H9 (cell line): Measurements from ENCODE around the gene CSMD2. TPM values are rescaled to one million over a fixed set of nuclear protein-coding genes. Genes with fewer than 3 reads are reported as not detected.

Source experiments
- DNase-seq: peaks from one replicate; pipeline ENCODE4 v3.0.0-alpha.2; 2017
- H2AFZ ChIP-seq: one replicate; pipeline ENCODE4 v1.6.1; 2013; ENCODE audit warnings: mild to moderate bottlenecking, low read length, control low read depth, moderate library complexity
- H2AK5ac ChIP-seq: 2 replicates; pipeline ENCODE4 v1.6.1; 2013; ENCODE audit warnings: low read length, control low read depth, mixed read lengths; ENCODE audit not compliant: insufficient read length
- H2BK120ac ChIP-seq: one replicate; pipeline ENCODE4 v1.6.1; 2013; ENCODE audit warnings: low read depth, mild to moderate bottlenecking, low read length, control low read depth, inconsistent platforms; ENCODE audit not compliant: poor library complexity, severe bottlenecking
- H2BK12ac ChIP-seq: 2 replicates; pipeline ENCODE4 v1.6.1; 2013; ENCODE audit warnings: low read length, control low read depth, mixed read lengths, low read depth; ENCODE audit not compliant: insufficient read length
- H2BK15ac ChIP-seq: 2 replicates; pipeline ENCODE4 v1.6.1; 2013; ENCODE audit warnings: low read depth, low read length, control low read depth
- H2BK20ac ChIP-seq: one replicate; pipeline ENCODE4 v1.6.1; 2013; ENCODE audit warnings: low read depth, mild to moderate bottlenecking, low read length, control low read depth, inconsistent platforms; ENCODE audit not compliant: poor library complexity, severe bottlenecking
- H2BK5ac ChIP-seq: 2 replicates; pipeline ENCODE4 v1.6.1; 2013; ENCODE audit warnings: low read length, control low read depth, mixed read lengths; ENCODE audit not compliant: insufficient read length
- H3K14ac ChIP-seq: 2 replicates; pipeline ENCODE4 v1.6.1; 2013; ENCODE audit warnings: low read length, control low read depth; ENCODE audit not compliant: insufficient read depth
- H3K18ac ChIP-seq: 2 replicates; pipeline ENCODE4 v1.6.1; 2013; ENCODE audit warnings: low read depth, mild to moderate bottlenecking, mixed read lengths, low read length, control low read depth; ENCODE audit not compliant: insufficient read length
- H3K23ac ChIP-seq: 2 replicates; pipeline ENCODE4 v1.6.1; 2013; ENCODE audit warnings: low read length, control low read depth, mixed read lengths, low read depth; ENCODE audit not compliant: insufficient read length
- H3K23me2 ChIP-seq: 2 replicates; pipeline ENCODE4 v1.6.1; 2013; ENCODE audit warnings: low read depth, mild to moderate bottlenecking, mixed read lengths, low read length, control low read depth; ENCODE audit not compliant: insufficient read length, poor library complexity, severe bottlenecking
- H3K27ac ChIP-seq: 2 replicates; pipeline ENCODE4 v1.5.1; 2013; ENCODE audit warnings: low read length, control low read depth, mixed read lengths, low read depth; ENCODE audit not compliant: insufficient read length
- H3K27me3 ChIP-seq: 2 replicates; pipeline ENCODE4 v1.6.1; 2013; ENCODE audit warnings: low read length, control low read depth, inconsistent platforms; ENCODE audit not compliant: insufficient read depth
- H3K4ac ChIP-seq: 2 replicates; pipeline ENCODE4 v1.6.1; 2013; ENCODE audit warnings: low read depth, mild to moderate bottlenecking, control low read depth, inconsistent platforms, low read length, moderate library complexity
- H3K4me1 ChIP-seq: 2 replicates; pipeline ENCODE4 v1.6.1; 2013; ENCODE audit warnings: low read length, control low read depth, inconsistent platforms; ENCODE audit not compliant: insufficient read depth
- H3K4me2 ChIP-seq: 2 replicates; pipeline ENCODE4 v1.6.1; 2013; ENCODE audit warnings: low read length, control low read depth, mixed read lengths; ENCODE audit not compliant: insufficient read length, insufficient read depth
- H3K56ac ChIP-seq: 2 replicates; pipeline ENCODE4 v1.6.1; 2013; ENCODE audit warnings: low read depth, mild to moderate bottlenecking, mixed read lengths, low read length, control low read depth; ENCODE audit not compliant: insufficient read length
- H3K79me1 ChIP-seq: 2 replicates; pipeline ENCODE4 v1.6.1; 2013; ENCODE audit warnings: low read depth, mild to moderate bottlenecking, moderate library complexity, low read length, control low read depth, inconsistent platforms; ENCODE audit not compliant: insufficient read depth, poor library complexity, severe bottlenecking
- H3K79me2 ChIP-seq: 2 replicates; pipeline ENCODE4 v1.6.1; 2013; ENCODE audit warnings: low read length, control low read depth, inconsistent platforms; ENCODE audit not compliant: insufficient read depth
- H3K9ac ChIP-seq: 2 replicates; pipeline ENCODE4 v1.6.1; 2013; ENCODE audit warnings: low read length, control low read depth, mixed read lengths; ENCODE audit not compliant: insufficient read length; ENCODE audit errors: extremely low read depth
- H3K9me3 ChIP-seq: one replicate; pipeline ENCODE4 v1.6.1; 2013; ENCODE audit warnings: low read depth, low read length, inconsistent platforms; ENCODE audit not compliant: control insufficient read depth
- H3T11ph ChIP-seq: one replicate; pipeline ENCODE4 v1.6.1; 2013; ENCODE audit warnings: mild to moderate bottlenecking, low read length, control low read depth, inconsistent platforms
- H4K20me1 ChIP-seq: one replicate; pipeline ENCODE4 v1.6.1; 2013; ENCODE audit not compliant: control insufficient read depth, insufficient read length, insufficient read depth
- H4K5ac ChIP-seq: 2 replicates; pipeline ENCODE4 v1.6.1; 2013; ENCODE audit warnings: low read depth, mild to moderate bottlenecking, mixed read lengths, low read length, control low read depth; ENCODE audit not compliant: insufficient read length
- H4K8ac ChIP-seq: replicated peaks from 2 replicates; pipeline ENCODE4 v1.6.1; 2013; ENCODE audit warnings: low read length, control low read depth, mixed read lengths, low read depth; ENCODE audit not compliant: insufficient read length
- H4K91ac ChIP-seq: 2 replicates; pipeline ENCODE4 v1.6.1; 2013; ENCODE audit warnings: low read depth, mild to moderate bottlenecking, moderate library complexity, mixed read lengths, low read length, control low read depth; ENCODE audit not compliant: insufficient read length
- H3K27ac Mint-ChIP-seq, 3 experiments: 2 replicates in 2 of 3; 3 replicates in 1 of 3; pipeline ENCODE4 v1.8.0; 2020 to 2021; ENCODE audit warnings: mixed read lengths in 3 of 3, mild to moderate bottlenecking in 1 of 3, moderate library complexity in 1 of 3
- H3K27me3 Mint-ChIP-seq: 2 replicates; pipeline ENCODE4 v1.8.0; 2021; ENCODE audit warnings: low read depth, mild to moderate bottlenecking, moderate library complexity, mixed read lengths
- H3K36me3 Mint-ChIP-seq, 3 experiments: 2 replicates in 2 of 3; 3 replicates in 1 of 3; pipeline ENCODE4 v1.8.0; 2020 to 2021; ENCODE audit warnings: low read depth in 3 of 3, mixed read lengths in 3 of 3; ENCODE audit not compliant: insufficient read depth in 1 of 3
- H3K4me1 Mint-ChIP-seq, 2 experiments: 2 replicates each; pipeline ENCODE4 v1.8.0; 2020; ENCODE audit warnings: mixed read lengths in 2 of 2
- H3K4me3 Mint-ChIP-seq, 2 experiments: 2 replicates in 1 of 2; 3 replicates in 1 of 2; pipeline ENCODE4 v1.8.0; 2020 to 2021; ENCODE audit warnings: mild to moderate bottlenecking in 2 of 2, mixed read lengths in 2 of 2, moderate library complexity in 1 of 2
- H3K9me3 Mint-ChIP-seq, 2 experiments: 2 replicates in 1 of 2; 3 replicates in 1 of 2; pipeline ENCODE4 v1.8.0; 2020; ENCODE audit warnings: mild to moderate bottlenecking in 2 of 2, mixed read lengths in 2 of 2, moderate library complexity in 1 of 2
- CTCF ChIP-seq: fragments of 200-600 bp; sonication (generic); conservative IDR thresholded peaks from 3 replicates; pipeline ENCODE4 v1.8.0; 2021; ENCODE audit warnings: antibody characterized with exemption, mild to moderate bottlenecking
- WGBS: extraction: QIAGEN DNeasy Blood & Tissue Kit; methylation state at CpG from one replicate; pipeline ENCODE4 v1.1.7; 2013; ENCODE audit warnings: missing lambda C conversion rate, low lambda C conversion rate, mixed read lengths; ENCODE audit not compliant: insufficient read length; ENCODE audit errors: extremely low coverage; 5-methylcytosine and 5-hydroxymethylcytosine counted together
- total RNA-seq: library from RNA; stranded (reverse); gene quantifications from 2 replicates; pipeline ENCODE4 v1.2.1, GENCODE V29; 2021

Gene CSMD2
- total RNA-seq, 1 experiment from 2014 or later = 6.4 TPM

- H2BK12ac ChIP-seq = no peak overlapping the region
- Mint-ChIP-seq H3K4me3 (no peak overlapping the region), H3K9me3 (peaks cover 0 to 3% of the 10 kb centered on the region in 2 experiments; a peak in 1 of 5 replicates), H3K27ac (no peak overlapping the region; a peak in 1 of 7 replicates), H3K27me3 (no peaks in the 10 kb centered on the region; the same call in 1 of the 2 replicates), H3K4me1 (no peaks in the 10 kb centered on the region), H3K36me3 (peaks cover 0 to 4% (median 0%) of the 10 kb centered on the region in 3 experiments; a peak in 2 of 7 replicates)
- H2AFZ ChIP-seq = no peak overlapping the region
- H3K9me3 ChIP-seq = no peaks in the 10 kb centered on the region
- no peak overlapping the region for H4K5ac ChIP-seq
- H3K9ac ChIP-seq = no peak overlapping the region
- H3K23ac ChIP-seq = no peak overlapping the region
- no peak overlapping the region for H3K27ac ChIP-seq
- H3K18ac ChIP-seq = no peak overlapping the region
- H3K79me2 ChIP-seq = no peaks in the 10 kb centered on the region
- no peaks in the 10 kb centered on the region for H4K20me1 ChIP-seq
- no peak for TF ChIP-seq CTCF
- no peak overlapping the region for H3K4me2 ChIP-seq
- H2BK5ac ChIP-seq = no peak overlapping the region
- H3K79me1 ChIP-seq = no peaks in the 10 kb centered on the region
- no peak for DNase-seq
- H2BK20ac ChIP-seq = no peak overlapping the region
- no peak overlapping the region for H4K8ac ChIP-seq
- H3T11ph ChIP-seq = no peak overlapping the region
- no peak overlapping the region for H2BK15ac ChIP-seq
- no peaks in the 10 kb centered on the region for H3K27me3 ChIP-seq
- no peaks in the 10 kb centered on the region for H3K4me1 ChIP-seq
- no peak overlapping the region for H3K56ac ChIP-seq
- no peak overlapping the region for H2AK5ac ChIP-seq
- H3K4ac ChIP-seq = no peak overlapping the region
- H2BK120ac ChIP-seq = no peak overlapping the region
- no CpG with 5 or more reads among the region's 1 CpG for WGBS
- H3K14ac ChIP-seq = no peak overlapping the region
- no peaks in the 10 kb centered on the region for H3K23me2 ChIP-seq
- H4K91ac ChIP-seq = no peak overlapping the region
Observed at GRCh38 chr1:33762109-33762830, 402.8 kb downstream of the CSMD2 start.
